ENCODE results near the gene EXOC4. TPM values are rescaled to one million over a fixed set of nuclear protein-coding genes. Genes with fewer than 3 reads are reported as not detected.

The EXOC4 gene
- total and polyA plus RNA-seq, 2 donors (not counting 1 experiment from before 2014, with no cell fraction given), result 79.6 to 158 TPM

DNA sequence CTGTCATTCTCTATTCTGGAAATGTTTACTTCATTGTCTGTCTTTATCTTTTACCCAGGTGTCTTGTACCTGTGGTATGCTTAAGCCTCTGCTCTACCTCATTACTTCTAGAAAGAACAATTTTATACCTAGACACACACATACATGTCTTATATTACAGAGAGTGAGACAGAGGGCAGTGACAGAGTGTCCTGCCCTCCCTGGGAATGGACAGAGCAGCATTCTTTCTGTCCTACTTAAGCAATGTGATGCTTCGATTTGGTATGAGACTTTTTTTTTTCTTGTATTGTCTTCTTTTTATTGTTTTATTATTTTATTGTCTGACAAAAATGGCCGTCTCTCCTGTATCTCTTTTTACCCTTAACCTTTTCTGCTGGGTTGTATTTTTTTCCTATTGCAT, 286.1 kb downstream of the EXOC4 start:
- Histone ChIP-seq H3K36me3 (ENCODE audit: control insufficient read depth, insufficient read depth, low read length) (no peaks in the 10 kb centered on the region), H3K79me2 (ENCODE audit: control insufficient read depth, insufficient read depth, low read length) (no peaks in the 10 kb centered on the region), H2AFZ (ENCODE audit: low read length) (no peak overlapping the region), H3K4me3 (replicated peaks in 1 of 4; ENCODE audit: control extremely low read depth in 1 of 4, insufficient read depth in 1 of 4, low read depth in 3 of 4, low read length in 4 of 4) (no peak overlapping the region), H3K27ac (ENCODE audit: insufficient read depth, low read length) (no peak overlapping the region), H3K4me2 (ENCODE audit: extremely low read depth, insufficient read depth, low read length) (no peak overlapping the region), H4K20me1 (ENCODE audit: control insufficient read depth, extremely low read depth, insufficient read depth, low read length) (no peaks in the 10 kb centered on the region), H3K9me3 (ENCODE audit: control insufficient read depth, insufficient read depth, low read depth, low read length) (no peaks in the 10 kb centered on the region), H3K9ac (ENCODE audit: insufficient read depth, low read length) (no peak overlapping the region), H3K4me1 (ENCODE audit: control insufficient read depth, extremely low read depth, insufficient read depth, low read length) (no peaks in the 10 kb centered on the region), H3K27me3 (ENCODE audit: control insufficient read depth, insufficient read depth, low read length) (no peaks in the 10 kb centered on the region)
- TF ChIP-seq, protein P1, sequence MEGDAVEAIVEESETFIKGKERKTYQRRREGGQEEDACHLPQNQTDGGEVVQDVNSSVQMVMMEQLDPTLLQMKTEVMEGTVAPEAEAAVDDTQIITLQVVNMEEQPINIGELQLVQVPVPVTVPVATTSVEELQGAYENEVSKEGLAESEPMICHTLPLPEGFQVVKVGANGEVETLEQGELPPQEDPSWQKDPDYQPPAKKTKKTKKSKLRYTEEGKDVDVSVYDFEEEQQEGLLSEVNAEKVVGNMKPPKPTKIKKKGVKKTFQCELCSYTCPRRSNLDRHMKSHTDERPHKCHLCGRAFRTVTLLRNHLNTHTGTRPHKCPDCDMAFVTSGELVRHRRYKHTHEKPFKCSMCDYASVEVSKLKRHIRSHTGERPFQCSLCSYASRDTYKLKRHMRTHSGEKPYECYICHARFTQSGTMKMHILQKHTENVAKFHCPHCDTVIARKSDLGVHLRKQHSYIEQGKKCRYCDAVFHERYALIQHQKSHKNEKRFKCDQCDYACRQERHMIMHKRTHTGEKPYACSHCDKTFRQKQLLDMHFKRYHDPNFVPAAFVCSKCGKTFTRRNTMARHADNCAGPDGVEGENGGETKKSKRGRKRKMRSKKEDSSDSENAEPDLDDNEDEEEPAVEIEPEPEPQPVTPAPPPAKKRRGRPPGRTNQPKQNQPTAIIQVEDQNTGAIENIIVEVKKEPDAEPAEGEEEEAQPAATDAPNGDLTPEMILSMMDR (conservative IDR thresholded peaks at IDR 0.05 in 1 of 2, IDR thresholded peaks at IDR 0.05 in 1 of 2; ENCODE audit: low read depth in 1 of 2, low read length in 2 of 2), result no peak
- no peak for TF ChIP-seq EZH2 (IDR thresholded peaks at IDR 0.05; ENCODE audit: low read length, missing control alignments)
- peak in 1 of 2 donors; percentile 16 for DNase-seq (ENCODE audit: low read depth in 2 of 2)

GRCh38 chr7:133540096-133540860, 287.4 kb downstream of the EXOC4 start:
- H3K27ac ChIP-seq (ENCODE audit: insufficient read depth, low read length), result no peak overlapping the region
- H3K79me2 ChIP-seq (ENCODE audit: control insufficient read depth, insufficient read depth, low read length), result no peaks in the 10 kb centered on the region
- H3K9ac ChIP-seq (ENCODE audit: insufficient read depth, low read length), result no peak overlapping the region
- no peaks in the 10 kb centered on the region for H4K20me1 ChIP-seq (ENCODE audit: control insufficient read depth, extremely low read depth, insufficient read depth, low read length)
- no peaks in the 10 kb centered on the region for H3K4me1 ChIP-seq (ENCODE audit: control insufficient read depth, extremely low read depth, insufficient read depth, low read length)
- no peak overlapping the region for H3K4me3 ChIP-seq (replicated peaks in 1 of 4; ENCODE audit: control extremely low read depth in 1 of 4, insufficient read depth in 1 of 4, low read depth in 3 of 4, low read length in 4 of 4)
- H2AFZ ChIP-seq (ENCODE audit: low read length), result no peak overlapping the region
- DNase-seq (ENCODE audit: low read depth in 2 of 2), result peak; percentile 23 to 27
- no peaks in the 10 kb centered on the region for H3K9me3 ChIP-seq (ENCODE audit: control insufficient read depth, insufficient read depth, low read depth, low read length)
- no peaks in the 10 kb centered on the region for H3K27me3 ChIP-seq (ENCODE audit: control insufficient read depth, insufficient read depth, low read length)
- TF ChIP-seq, protein P1 (conservative IDR thresholded peaks at IDR 0.05 in 1 of 2, IDR thresholded peaks at IDR 0.05 in 1 of 2; ENCODE audit: low read depth in 1 of 2, low read length in 2 of 2), result no peak
- TF ChIP-seq EZH2 (IDR thresholded peaks at IDR 0.05; ENCODE audit: low read length, missing control alignments), result no peak
- no peaks in the 10 kb centered on the region for H3K36me3 ChIP-seq (ENCODE audit: control insufficient read depth, insufficient read depth, low read length)
- H3K4me2 ChIP-seq (ENCODE audit: extremely low read depth, insufficient read depth, low read length), result no peak overlapping the region

GRCh38 chr7:133542209-133542780, 289.4 kb downstream of the EXOC4 start:
- no peaks in the 10 kb centered on the region for H3K36me3 ChIP-seq (ENCODE audit: control insufficient read depth, insufficient read depth, low read length)
- no peak for TF ChIP-seq EZH2 (IDR thresholded peaks at IDR 0.05; ENCODE audit: low read length, missing control alignments)
- TF ChIP-seq, protein P1 (conservative IDR thresholded peaks at IDR 0.05 in 1 of 2, IDR thresholded peaks at IDR 0.05 in 1 of 2; ENCODE audit: low read depth in 1 of 2, low read length in 2 of 2), result no peak
- no peak overlapping the region for H3K9ac ChIP-seq (ENCODE audit: insufficient read depth, low read length)
- H4K20me1 ChIP-seq (ENCODE audit: control insufficient read depth, extremely low read depth, insufficient read depth, low read length), result no peaks in the 10 kb centered on the region
- no peak overlapping the region for H3K4me2 ChIP-seq (ENCODE audit: extremely low read depth, insufficient read depth, low read length)
- H3K27me3 ChIP-seq (ENCODE audit: control insufficient read depth, insufficient read depth, low read length), result no peaks in the 10 kb centered on the region
- H3K79me2 ChIP-seq (ENCODE audit: control insufficient read depth, insufficient read depth, low read length), result no peaks in the 10 kb centered on the region
- H3K4me3 ChIP-seq (replicated peaks in 1 of 4; ENCODE audit: control extremely low read depth in 1 of 4, insufficient read depth in 1 of 4, low read depth in 3 of 4, low read length in 4 of 4), result no peak overlapping the region
- H3K27ac ChIP-seq (ENCODE audit: insufficient read depth, low read length), result no peak overlapping the region
- H3K9me3 ChIP-seq (ENCODE audit: control insufficient read depth, insufficient read depth, low read depth, low read length), result no peaks in the 10 kb centered on the region
- no peak for DNase-seq (ENCODE audit: low read depth in 2 of 2)
- H2AFZ ChIP-seq (ENCODE audit: low read length), result no peak overlapping the region
- no peaks in the 10 kb centered on the region for H3K4me1 ChIP-seq (ENCODE audit: control insufficient read depth, extremely low read depth, insufficient read depth, low read length)

Data from fibroblast of lung (primary cell).